Ectodermal cell (in vitro differentiated cells): ENCODE measurements around the gene TACR1. TPM values are rescaled to one million over a fixed set of nuclear protein-coding genes. Genes with fewer than 3 reads are reported as not detected.
"Not testable (repeated sequence)": the region's sequence is repeated elsewhere in the genome, so short reads cannot be mapped to it uniquely, and the experiment has no call there.

Experiments used
- H3K27ac ChIP-seq: 2 replicates; pipeline ENCODE4 v1.7.0; 2013; ENCODE audit warnings: mild to moderate bottlenecking, low read depth, low read length; ENCODE audit not compliant: insufficient read depth, poor library complexity, severe bottlenecking
- H3K27me3 ChIP-seq: 2 replicates; pipeline ENCODE4 v1.7.0; 2013; ENCODE audit warnings: mild to moderate bottlenecking, low read length; ENCODE audit not compliant: insufficient read depth, control insufficient read depth, poor library complexity, severe bottlenecking
- H3K36me3 ChIP-seq: one replicate; pipeline ENCODE4 v1.7.0; 2013; ENCODE audit warnings: low read length; ENCODE audit not compliant: control insufficient read depth, insufficient read depth
- H3K4me1 ChIP-seq: one replicate; pipeline ENCODE4 v1.7.0; 2013; ENCODE audit warnings: low read length; ENCODE audit not compliant: control insufficient read depth, insufficient read depth
- H3K4me3 ChIP-seq: 2 replicates; pipeline ENCODE4 v1.7.0; 2013; ENCODE audit warnings: low read depth, low read length, control low read depth; ENCODE audit not compliant: insufficient read depth
- H3K9me3 ChIP-seq: 2 replicates; pipeline ENCODE4 v1.7.0; 2013; ENCODE audit warnings: mild to moderate bottlenecking, low read length, moderate library complexity; ENCODE audit not compliant: control insufficient read depth
- WGBS, 2 experiments: methylation state at CpG; one replicate each; pipeline ENCODE4 v1.1.7; 2013; ENCODE audit warnings: missing lambda C conversion rate in 2 of 2; 5-methylcytosine and 5-hydroxymethylcytosine counted together
- polyA plus RNA-seq, 4 experiments: library from polyadenylated mRNA; stranded (reverse); fragments of 50-300 nt; gene quantifications; one replicate each; pipeline ENCODE4 v1.2.3, GENCODE V29; 2013

Gene TACR1, protein sequence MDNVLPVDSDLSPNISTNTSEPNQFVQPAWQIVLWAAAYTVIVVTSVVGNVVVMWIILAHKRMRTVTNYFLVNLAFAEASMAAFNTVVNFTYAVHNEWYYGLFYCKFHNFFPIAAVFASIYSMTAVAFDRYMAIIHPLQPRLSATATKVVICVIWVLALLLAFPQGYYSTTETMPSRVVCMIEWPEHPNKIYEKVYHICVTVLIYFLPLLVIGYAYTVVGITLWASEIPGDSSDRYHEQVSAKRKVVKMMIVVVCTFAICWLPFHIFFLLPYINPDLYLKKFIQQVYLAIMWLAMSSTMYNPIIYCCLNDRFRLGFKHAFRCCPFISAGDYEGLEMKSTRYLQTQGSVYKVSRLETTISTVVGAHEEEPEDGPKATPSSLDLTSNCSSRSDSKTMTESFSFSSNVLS
- polyA plus RNA-seq (2013, experiment 1 of 4): not detected
- not detected for polyA plus RNA-seq (2013, experiment 2 of 4)
- 0.05 TPM for polyA plus RNA-seq (2013, experiment 3 of 4)
- polyA plus RNA-seq (2013, experiment 4 of 4): 0.04 TPM

DNA sequence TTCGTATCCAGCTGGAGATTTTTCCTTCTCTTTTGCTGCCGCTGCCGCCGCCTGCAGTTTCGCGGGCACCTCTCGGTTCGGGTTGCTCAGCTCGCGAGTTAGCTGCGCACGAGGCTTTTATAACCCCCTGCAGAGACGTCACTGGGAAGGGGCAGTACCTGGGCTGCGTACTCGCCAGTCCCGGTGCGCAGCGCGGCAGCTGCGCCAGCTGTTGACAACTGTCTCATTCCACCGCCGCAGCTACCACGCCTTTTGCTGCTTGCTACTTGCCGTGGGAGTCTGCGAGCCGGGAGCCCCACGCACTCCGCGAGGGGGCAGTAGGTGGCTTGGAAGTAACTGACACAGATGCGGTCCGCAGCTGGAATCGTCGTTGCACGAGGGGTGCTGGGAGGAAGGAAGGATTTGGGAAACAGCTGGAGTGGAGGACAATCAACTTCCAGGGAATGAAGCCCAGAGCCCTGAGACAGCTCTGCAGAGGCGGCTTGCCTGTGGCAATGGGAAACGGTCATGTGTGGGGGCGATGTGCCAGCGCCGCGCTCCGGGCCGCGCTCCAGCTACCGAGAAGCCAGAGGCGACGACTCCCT, at the start of gene TACR1:
Gene TACR1 (minus strand): TSS at position 93 of the 584 bp plus-strand sequence. CDS start 586 bp downstream, outside the sequence.
- Histone ChIP-seq H3K36me3 (no peaks in the 10 kb centered on the region), H3K9me3 (no peaks in the 10 kb centered on the region), H3K27me3 (peaks cover 64% of the 10 kb centered on the region), H3K27ac (no peak within 1 kb of the TSS), H3K4me1 (peaks cover 9% of the 10 kb centered on the region), H3K4me3 (peak within 1 kb of the TSS; percentile 45)
- 1% methylated on average over 46 of the region's 46 CpGs for WGBS, 2 experiments

DNA sequence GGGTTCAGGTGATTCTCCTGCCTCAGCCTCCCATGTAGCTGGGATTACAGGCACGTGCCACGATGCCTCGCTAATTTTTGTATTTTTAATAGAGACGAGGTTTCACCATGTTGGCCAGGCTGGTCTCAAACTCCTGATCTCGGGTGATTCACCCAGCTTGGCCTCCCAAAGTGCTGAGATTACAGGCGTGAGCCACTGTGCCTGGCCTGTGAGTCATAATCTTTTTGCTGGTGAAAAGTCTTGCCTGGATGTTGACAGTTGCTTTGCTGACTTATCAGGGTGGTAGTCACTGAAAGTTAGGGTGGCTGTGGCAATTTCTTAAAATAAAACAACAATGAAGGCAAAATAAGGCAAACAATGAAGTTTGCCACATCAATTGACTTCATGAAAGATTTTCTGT, 49.3 kb upstream of the TACR1 start:
- H3K4me1 ChIP-seq, H3K9me3 ChIP-seq, H3K4me3 ChIP-seq, H3K36me3 ChIP-seq, H3K27ac ChIP-seq, H3K27me3 ChIP-seq: not testable (repeated sequence)
- 77 to 80% methylated on average over 6 of the region's 6 CpGs for WGBS, 2 experiments

DNA sequence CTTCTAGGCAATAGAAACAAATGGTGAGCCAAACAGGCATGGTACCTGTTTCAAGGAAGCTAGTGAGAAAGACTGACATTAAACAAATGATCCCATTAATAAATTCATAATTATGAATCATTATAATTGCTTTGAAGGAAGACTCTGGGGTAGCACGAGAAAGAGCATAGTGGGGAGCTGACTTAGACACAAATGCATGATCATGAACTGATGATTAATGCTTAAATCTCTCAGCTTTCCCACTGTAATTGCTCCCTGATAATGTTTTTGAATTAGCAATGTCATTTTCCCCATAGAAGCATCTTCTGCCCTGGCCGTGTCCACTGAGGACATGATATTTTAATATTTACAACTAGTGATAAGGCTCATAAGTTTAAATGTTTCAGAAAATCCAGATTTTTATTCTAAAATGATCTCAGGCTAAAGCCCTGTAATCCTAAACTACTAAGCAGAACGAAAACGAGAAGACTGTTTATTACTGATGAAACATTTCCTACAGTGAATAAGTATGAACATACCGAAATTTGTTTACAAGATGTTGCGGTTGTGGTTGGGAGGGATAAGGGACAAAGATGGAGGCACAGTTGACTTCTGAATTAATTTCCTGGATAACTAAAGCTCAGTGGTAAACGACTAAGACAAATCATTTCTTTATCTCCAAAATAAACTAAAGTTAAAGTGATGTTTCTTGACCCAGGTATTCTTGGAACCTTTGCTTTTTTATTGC, 47.3 kb upstream of the TACR1 start:
- no peak overlapping the region for H3K4me3 ChIP-seq
- H3K4me1 ChIP-seq: no peaks in the 10 kb centered on the region
- 91 to 96% methylated on average over 6 to 7 of the region's 7 CpGs for WGBS, 2 experiments
- H3K27me3 ChIP-seq: no peaks in the 10 kb centered on the region
- H3K27ac ChIP-seq: no peak overlapping the region
- no peaks in the 10 kb centered on the region for H3K9me3 ChIP-seq
- no peaks in the 10 kb centered on the region for H3K36me3 ChIP-seq

DNA sequence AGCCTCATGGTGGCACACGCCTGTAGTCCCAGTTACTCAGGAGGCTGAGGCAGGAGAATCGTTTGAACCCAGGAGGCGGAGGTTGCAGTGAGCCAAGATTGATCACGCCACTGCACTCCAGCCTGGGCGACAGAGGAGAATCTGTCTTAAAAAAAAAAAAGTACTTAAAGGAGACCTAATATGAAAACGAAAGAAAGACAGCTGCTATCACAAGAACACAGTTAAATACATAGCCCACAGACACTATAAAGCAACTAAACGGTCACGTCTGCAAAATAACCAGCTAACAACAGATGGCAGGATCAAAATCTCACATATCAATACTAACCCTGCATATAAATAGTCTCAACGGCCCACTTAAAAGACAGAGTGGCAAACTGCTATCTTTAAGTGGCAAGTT, 43.9 kb upstream of the TACR1 start:
- H3K36me3 ChIP-seq: no peaks in the 10 kb centered on the region
- H3K9me3 ChIP-seq: no peaks in the 10 kb centered on the region
- no peaks in the 10 kb centered on the region for H3K27me3 ChIP-seq
- 91 to 95% methylated on average over 9 of the region's 9 CpGs for WGBS, 2 experiments
- no peak overlapping the region for H3K27ac ChIP-seq
- no peaks in the 10 kb centered on the region for H3K4me1 ChIP-seq
- H3K4me3 ChIP-seq: no peak overlapping the region

DNA sequence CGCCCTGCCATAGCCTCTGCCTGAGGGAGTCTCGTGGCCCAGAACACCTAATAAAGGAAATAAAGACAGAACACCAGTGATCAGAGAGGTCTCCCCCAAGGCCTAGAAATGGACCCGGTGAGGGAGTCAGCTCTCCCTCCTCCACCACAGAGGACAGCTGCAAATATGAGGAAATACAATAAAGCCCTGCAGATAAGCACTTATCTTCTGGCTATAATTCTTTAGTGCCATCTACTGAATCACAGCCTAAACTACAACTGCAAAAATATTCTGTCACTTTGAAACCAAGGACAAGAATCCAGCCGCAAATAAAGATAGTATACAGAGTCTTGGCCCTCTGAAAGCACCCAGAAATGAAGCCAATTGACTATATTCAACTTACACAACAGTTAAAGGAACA, 42.4 kb upstream of the TACR1 start:
- no peaks in the 10 kb centered on the region for H3K36me3 ChIP-seq
- H3K27ac ChIP-seq: no peak overlapping the region
- H3K4me1 ChIP-seq: no peaks in the 10 kb centered on the region
- H3K9me3 ChIP-seq: no peaks in the 10 kb centered on the region
- no peaks in the 10 kb centered on the region for H3K27me3 ChIP-seq
- 92 to 93% methylated on average over 4 of the region's 4 CpGs for WGBS, 2 experiments
- no peak overlapping the region for H3K4me3 ChIP-seq

DNA sequence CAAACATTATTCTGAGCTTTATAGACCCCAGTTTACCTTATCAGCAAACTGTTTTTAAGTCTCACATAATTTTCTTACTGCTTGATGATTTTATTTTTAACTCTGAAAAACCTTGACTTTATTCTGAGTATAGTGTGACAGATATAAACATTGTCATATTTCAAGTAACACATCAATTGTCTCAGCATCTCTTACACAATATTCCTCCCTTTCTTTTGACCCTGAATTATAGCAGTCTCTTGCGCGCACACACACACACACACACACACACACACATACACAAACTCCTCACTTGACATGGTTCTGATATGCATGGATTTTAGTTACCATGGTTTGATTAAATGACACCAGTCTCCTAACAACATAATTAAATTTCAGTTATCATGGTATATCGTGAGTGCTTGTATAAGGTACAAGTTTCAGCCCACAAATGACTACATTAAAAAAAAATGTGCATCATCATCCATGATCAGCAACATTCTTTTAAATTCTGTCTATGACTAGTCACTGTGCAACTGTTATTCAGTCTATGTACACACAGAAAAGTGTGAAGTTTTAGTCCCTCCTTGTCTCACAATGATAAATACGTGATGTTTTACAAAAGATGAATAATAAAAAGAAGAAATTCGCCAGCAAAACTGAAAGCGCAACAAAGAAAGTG, 39.5 kb upstream of the TACR1 start:
- Histone ChIP-seq H3K4me1 (no peaks in the 10 kb centered on the region), H3K27ac (no peak overlapping the region), H3K27me3 (no peaks in the 10 kb centered on the region), H3K36me3 (no peaks in the 10 kb centered on the region), H3K9me3 (no peaks in the 10 kb centered on the region), H3K4me3 (no peak overlapping the region)
- WGBS, 2 experiments: 92 to 94% methylated on average over 6 of the region's 6 CpGs

DNA sequence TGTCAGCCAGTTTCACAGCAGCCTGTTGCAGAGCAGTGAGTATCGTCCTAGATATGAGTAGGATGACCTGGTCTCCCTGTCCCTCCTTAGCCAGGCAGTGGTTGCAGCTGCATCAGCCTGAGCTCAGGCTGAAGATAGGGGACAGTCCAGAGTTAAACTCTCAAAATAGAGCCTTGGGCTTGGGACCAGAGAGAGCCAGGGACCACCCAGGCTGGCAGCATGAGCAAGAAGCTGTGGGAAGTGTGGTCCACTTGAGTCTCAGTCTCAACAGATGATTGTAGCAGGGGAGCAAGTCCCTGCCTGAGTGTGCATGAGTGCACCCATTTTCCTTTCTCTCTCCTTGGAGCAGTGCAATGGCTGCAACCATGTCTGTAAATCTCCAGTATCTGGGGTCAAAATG, 38.0 kb upstream of the TACR1 start:
- Histone ChIP-seq H3K27me3 (no peaks in the 10 kb centered on the region), H3K36me3 (no peaks in the 10 kb centered on the region), H3K4me3 (no peak overlapping the region), H3K9me3 (no peaks in the 10 kb centered on the region), H3K27ac (no peak overlapping the region), H3K4me1 (no peaks in the 10 kb centered on the region)
- 90 to 92% methylated on average over 1 of the region's 1 CpG for WGBS, 2 experiments

DNA sequence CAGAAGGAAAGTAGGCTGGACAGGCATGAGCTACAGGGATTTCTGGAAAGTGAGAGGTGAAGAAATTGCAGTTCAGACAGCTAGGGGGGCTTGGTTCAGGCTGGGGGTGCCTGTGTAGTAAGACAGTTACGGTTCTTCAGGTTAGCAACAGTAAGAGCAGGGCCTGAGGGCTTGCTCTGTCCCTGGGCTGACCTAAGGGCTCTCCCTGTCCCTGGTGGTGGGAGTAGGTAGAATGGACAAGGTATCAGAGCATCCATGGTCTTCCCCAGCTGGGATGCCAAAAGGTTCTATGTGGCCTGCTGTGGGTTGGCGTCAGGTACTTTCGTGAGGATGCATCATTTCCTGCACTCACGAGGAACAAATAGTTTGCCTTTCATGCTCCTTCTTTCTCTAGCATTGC, 34.6 kb upstream of the TACR1 start:
- 93 to 94% methylated on average over 4 of the region's 4 CpGs for WGBS, 2 experiments

DNA sequence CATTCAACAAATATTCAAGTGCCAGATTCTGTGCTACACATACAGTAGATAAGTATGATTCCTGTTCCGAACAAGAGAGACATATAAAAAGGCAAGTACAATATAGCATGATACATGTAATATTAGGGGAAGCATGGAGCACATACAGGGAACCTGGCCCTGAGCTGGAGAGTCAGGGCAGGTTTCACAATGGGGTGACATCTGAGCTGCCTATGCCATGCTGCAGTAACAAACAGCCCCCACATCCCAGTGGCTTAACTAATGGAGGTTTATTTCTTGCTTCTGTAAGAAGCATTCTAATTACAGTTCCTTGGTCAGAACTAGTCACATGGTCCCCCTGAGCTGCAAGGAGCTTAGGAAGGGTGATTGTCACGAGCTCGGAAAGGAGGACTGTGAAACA, 27.3 kb upstream of the TACR1 start:
- no peak overlapping the region for H3K27ac ChIP-seq
- 96 to 100% methylated on average over 3 of the region's 3 CpGs for WGBS, 2 experiments
- no peaks in the 10 kb centered on the region for H3K27me3 ChIP-seq
- H3K4me3 ChIP-seq: no peak overlapping the region
- no peaks in the 10 kb centered on the region for H3K36me3 ChIP-seq
- no peaks in the 10 kb centered on the region for H3K9me3 ChIP-seq
- H3K4me1 ChIP-seq: peaks cover 6% of the 10 kb centered on the region

More for the DNA sequence above, 34.6 kb upstream of the TACR1 start:
- no peaks in the 10 kb centered on the region for H3K4me1 ChIP-seq
- H3K36me3 ChIP-seq: no peaks in the 10 kb centered on the region
- H3K9me3 ChIP-seq: no peaks in the 10 kb centered on the region
- H3K27ac ChIP-seq: no peak overlapping the region
- H3K27me3 ChIP-seq: no peaks in the 10 kb centered on the region
- no peak overlapping the region for H3K4me3 ChIP-seq

DNA sequence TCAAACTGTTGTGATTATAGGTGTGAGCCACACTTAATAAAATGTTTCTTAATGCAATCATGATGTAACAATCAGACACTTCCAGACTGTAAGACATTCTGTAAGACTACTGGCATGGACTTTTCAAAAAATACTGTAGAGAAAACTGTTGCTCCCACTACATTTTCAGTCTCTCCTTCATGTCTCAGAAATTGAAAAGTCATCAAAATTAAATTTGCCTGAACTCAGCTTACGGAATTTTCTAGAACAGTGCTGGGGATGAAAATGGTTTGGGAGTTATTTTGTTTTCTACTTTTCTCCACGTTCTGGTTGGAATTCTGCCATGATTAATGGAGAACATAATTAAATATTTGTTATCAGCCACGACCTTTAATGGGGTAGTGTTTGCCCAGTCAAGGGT, 26.8 kb upstream of the TACR1 start:
- Histone ChIP-seq H3K36me3 (no peaks in the 10 kb centered on the region), H3K27ac (no peak overlapping the region), H3K4me1 (peaks cover 6% of the 10 kb centered on the region), H3K4me3 (no peak overlapping the region), H3K9me3 (no peaks in the 10 kb centered on the region), H3K27me3 (no peaks in the 10 kb centered on the region)
- 76 to 83% methylated on average over 2 to 3 of the region's 3 CpGs for WGBS, 2 experiments
